HG02938 (cell line): ENCODE results near the gene FKBP10.
"Not testable (repeated sequence)": the region's sequence is repeated elsewhere in the genome, so short reads cannot be mapped to it uniquely, and the experiment has no call there.

Experiments used
- ATAC-seq: cut with Tn5 transposase; IDR thresholded peaks from one replicate; pipeline ENCODE4 v1.9.1; 2021; ENCODE audit warnings: mild to moderate bottlenecking, moderate library complexity; ENCODE audit not compliant: unreplicated experiment

FKBP10 gene

GRCh38 chr17:41806685-41807445, 5.9 kb upstream of the FKBP10 start:
- ATAC-seq: no peak

GRCh38 chr17:41810659-41811548, 1.9 kb upstream of the FKBP10 start:
- ATAC-seq: no peak

- ATAC-seq: no peak
These were observed 1.0 kb upstream of the FKBP10 start, which contains the start of gene P3H4 for GRCh38 chr17:41811549-41812380. Gene P3H4, minus strand, starts transcription at chr17:41811949. Its CDS starts 34 bp downstream, at chr17:41811915.

- no peak for ATAC-seq
These were observed 412 bp downstream of the FKBP10 start for GRCh38 chr17:41813152-41813680.

GRCh38 chr17:41813699-41814124, 908 bp downstream of the FKBP10 start:
- ATAC-seq: no peak

- no peak for ATAC-seq
These were observed 1.4 kb downstream of the FKBP10 start for GRCh38 chr17:41814195-41814594.

- no peak for ATAC-seq
These were observed 4.0 kb downstream of the FKBP10 start for GRCh38 chr17:41816637-41817320.

GRCh38 chr17:41818024-41818423, 5.2 kb downstream of the FKBP10 start:
- ATAC-seq: no peak

- ATAC-seq: no peak
These were observed 9.0 kb downstream of the FKBP10 start for GRCh38 chr17:41821776-41822175.

- no peak for ATAC-seq
These were observed 9.7 kb downstream of the FKBP10 start for GRCh38 chr17:41822216-41823140.

- no peak for ATAC-seq
These were observed 10.3 kb downstream of the FKBP10 start for GRCh38 chr17:41823141-41823524.

GRCh38 chr17:41823580-41823979, 10.8 kb downstream of the FKBP10 start:
- ATAC-seq: no peak

- no peak for ATAC-seq
These were observed 11.3 kb downstream of the FKBP10 start for GRCh38 chr17:41824086-41824485.

- no peak for ATAC-seq
These were observed 12.5 kb downstream of the FKBP10 start for GRCh38 chr17:41825175-41825845.

- ATAC-seq: not testable (repeated sequence)
These were observed 17.2 kb downstream of the FKBP10 start for GRCh38 chr17:41829961-41830360.

GRCh38 chr17:41835214-41835799, 22.5 kb downstream of the FKBP10 start:
- no peak for ATAC-seq

- no peak for ATAC-seq
These were observed 23.2 kb downstream of the FKBP10 start, which contains the start of gene NT5C3B for GRCh38 chr17:41835800-41836549. Gene NT5C3B, minus strand, starts transcription at chr17:41836232. Its CDS starts 39 bp downstream, at chr17:41836193.
